Loucy (cell line): Measurements from ENCODE around the gene B4GALNT3.

Experiments
- CTCF ChIP-seq: fragments of 200-600 bp; sonication (generic); conservative IDR thresholded peaks from 2 replicates; pipeline ENCODE4 v1.5.1; 2014; ENCODE audit warnings: mild to moderate bottlenecking, antibody characterized with exemption, low read length
- EZH2phosphoT487 ChIP-seq: fragments of 200-600 bp; IDR thresholded peaks from 2 replicates; pipeline ENCODE4 v1.6.1; 2018; ENCODE audit warnings: antibody characterized with exemption, mild to moderate bottlenecking, moderate library complexity, borderline replicate concordance

- TF ChIP-seq CTCF (no peak), EZH2phosphoT487 (no peak)
These were observed 84.4 kb downstream of the B4GALNT3 start for GRCh38 chr12:544142-544541.
